WTC11 (cell line): ENCODE results near the gene DNALI1. TPM values are rescaled to one million over a fixed set of nuclear protein-coding genes. Genes with fewer than 3 reads are reported as not detected.
"Not testable (repeated sequence)": the region's sequence is repeated elsewhere in the genome, so short reads cannot be mapped to it uniquely, and the experiment has no call there.

ENCODE experiments used
- ATAC-seq: fragments of 200-7000 bp; cut with Tn5 transposase; 2 replicates; pipeline ENCODE4 v1.10.0; 2021; ENCODE audit warnings: mild to moderate bottlenecking, moderate library complexity
- CTCF ChIA-PET: fragments of 300-600 bp; sonication (Branson Sonifier 250); formaldehyde crosslinking; loops from one replicate; lab custom pipeline; 2021; ENCODE audit warnings: antibody characterized with exemption; lab: Charles Lee
- POLR2A ChIA-PET: fragments of 350-600 bp; sonication (Branson Sonifier 250); formaldehyde crosslinking; loops from one replicate; lab custom pipeline; 2021; ENCODE audit warnings: antibody characterized with exemption; lab: Charles Lee
- DNase-seq: peaks from one replicate; pipeline ENCODE4 v3.0.0; 2021; ENCODE audit warnings: low spot score
- H3K27ac Mint-ChIP-seq: 2 replicates; pipeline ENCODE4 v1.8.0; 2021; ENCODE audit warnings: mixed read lengths
- H3K27me3 Mint-ChIP-seq: 2 replicates; pipeline ENCODE4 v1.8.0; 2021; ENCODE audit warnings: low read depth, mild to moderate bottlenecking, moderate library complexity, mixed read lengths
- H3K36me3 Mint-ChIP-seq: 2 replicates; pipeline ENCODE4 v1.8.0; 2021; ENCODE audit warnings: mixed read lengths
- H3K4me1 Mint-ChIP-seq: 2 replicates; pipeline ENCODE4 v1.8.0; 2022; ENCODE audit warnings: mixed read lengths
- H3K4me3 Mint-ChIP-seq: 2 replicates; pipeline ENCODE4 v1.8.0; 2021; ENCODE audit warnings: mild to moderate bottlenecking, moderate library complexity, mixed read lengths
- H3K9me3 Mint-ChIP-seq: 2 replicates; pipeline ENCODE4 v1.8.0; 2021; ENCODE audit warnings: mixed read lengths
- CREM ChIP-seq: sonication (generic); formaldehyde crosslinking; IDR thresholded peaks from 2 replicates; pipeline ENCODE4 v1.8.1; 2022; ENCODE audit warnings: mild to moderate bottlenecking, missing genetic modification reagents, moderate library complexity
- EMX1 ChIP-seq: fragments of 250-450 bp; sonication (Bioruptor Pico); IDR thresholded peaks from 2 replicates; pipeline ENCODE4 v1.8.0; 2021; ENCODE audit warnings: mild to moderate bottlenecking
- FOXK1 ChIP-seq: sonication (generic); formaldehyde crosslinking; IDR thresholded peaks from 2 replicates; pipeline ENCODE4 v1.8.0; 2022; ENCODE audit warnings: mild to moderate bottlenecking, moderate library complexity, missing genetic modification reagents
- JUN ChIP-seq: sonication (generic); formaldehyde crosslinking; IDR thresholded peaks from 2 replicates; pipeline ENCODE4 v1.8.0; 2023; ENCODE audit warnings: mild to moderate bottlenecking, missing genetic modification reagents
- NFYB ChIP-seq: sonication (generic); formaldehyde crosslinking; conservative IDR thresholded peaks from 2 replicates; pipeline ENCODE4 v1.8.0; 2022; ENCODE audit warnings: low read depth, missing genetic modification reagents
- NR1H2 ChIP-seq: sonication (generic); formaldehyde crosslinking; IDR thresholded peaks from 2 replicates; pipeline ENCODE4 v1.9.0; 2021; ENCODE audit warnings: mild to moderate bottlenecking, moderate library complexity, missing genetic modification reagents
- TCF7 ChIP-seq: sonication (generic); formaldehyde crosslinking; IDR thresholded peaks from 2 replicates; pipeline ENCODE4 v1.8.0; 2022; ENCODE audit warnings: mild to moderate bottlenecking, low read depth, missing genetic modification reagents, moderate library complexity
- ZNF263 ChIP-seq: sonication (generic); formaldehyde crosslinking; IDR thresholded peaks from 2 replicates; pipeline ENCODE4 v1.8.1; 2022; ENCODE audit warnings: low read depth, mild to moderate bottlenecking, moderate library complexity, missing genetic modification reagents
- ZNF317 ChIP-seq: sonication (generic); formaldehyde crosslinking; IDR thresholded peaks from 2 replicates; pipeline ENCODE4 v1.8.1; 2023; ENCODE audit warnings: low read depth, mild to moderate bottlenecking, moderate library complexity, missing genetic modification reagents, borderline replicate concordance
- total RNA-seq: library from RNA; stranded (reverse); gene quantifications from 3 replicates; pipeline ENCODE4 v1.2.3, GENCODE V29; 2021
- TF ChIP-seq, protein P1 (sequence below): sonication (generic); formaldehyde crosslinking; IDR thresholded peaks from 2 replicates; pipeline ENCODE4 v1.8.0; 2023; ENCODE audit warnings: missing genetic modification reagents
- TF ChIP-seq, protein P2 (sequence below): sonication (generic); formaldehyde crosslinking; IDR thresholded peaks from 2 replicates; pipeline ENCODE4 v1.8.1; 2022; ENCODE audit warnings: missing genetic modification reagents, borderline replicate concordance
- TF ChIP-seq, protein P3 (sequence below): sonication (generic); formaldehyde crosslinking; IDR thresholded peaks from 2 replicates; pipeline ENCODE4 v1.8.0; 2022; ENCODE audit warnings: mild to moderate bottlenecking, missing genetic modification reagents
- TF ChIP-seq, protein P4 (sequence below): sonication (generic); formaldehyde crosslinking; IDR thresholded peaks from 2 replicates; pipeline ENCODE4 v1.8.0; 2023; ENCODE audit warnings: mild to moderate bottlenecking, missing genetic modification reagents

The DNALI1 gene
- total RNA-seq, 1 experiment from 2014 or later = 10.5 TPM

DNA sequence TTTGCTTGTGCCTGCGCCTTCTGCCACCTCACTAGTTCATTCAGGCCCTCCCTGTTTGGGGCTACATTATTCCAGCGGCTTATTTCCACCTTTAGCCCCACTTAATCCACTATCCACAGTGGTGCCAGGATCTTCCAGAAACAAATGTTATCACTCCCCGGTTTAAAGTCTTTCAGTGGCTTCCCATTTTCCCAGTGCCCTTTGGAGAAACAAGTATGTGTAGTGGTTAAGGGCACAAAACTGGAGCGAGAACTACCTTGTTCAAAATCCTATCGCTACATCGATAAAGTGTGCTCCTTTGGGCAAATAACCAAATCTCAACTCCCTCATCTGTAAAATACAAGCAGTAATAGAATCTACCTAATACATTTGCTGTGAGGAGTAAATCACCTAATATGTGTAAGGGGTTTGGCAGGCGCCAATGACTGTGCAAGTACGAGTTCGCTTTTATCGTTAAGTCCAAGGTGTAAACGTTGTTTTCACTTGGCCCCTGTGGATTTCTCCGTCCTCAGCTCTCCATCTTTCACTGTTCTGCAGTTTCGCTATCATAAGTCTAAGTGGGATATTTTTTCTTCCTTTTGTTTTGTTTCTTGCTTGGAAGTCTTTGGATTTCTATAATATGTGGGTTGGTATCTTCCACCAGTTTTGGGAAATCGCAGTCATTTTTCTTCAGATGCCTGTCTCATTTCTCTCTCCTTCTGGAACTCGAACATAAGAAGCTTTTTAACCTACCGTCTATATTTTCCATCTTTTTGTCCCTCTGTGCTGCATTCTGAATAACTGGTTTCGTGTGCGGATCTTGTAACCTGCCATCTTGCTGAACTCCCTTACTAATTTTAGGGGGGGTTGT is 41.3 kb upstream of the DNALI1 start:
- Mint-ChIP-seq H3K36me3 (peaks cover 12% of the 10 kb centered on the region), H3K9me3 (peaks cover 11% of the 10 kb centered on the region)
- no peak for ATAC-seq
- POLR2A ChIA-PET = interaction anchor here (0.9 to 1.6 kb wide), 6 partner anchors 28 to 175 kb away, joined by 3 to 7 read pairs (median 4); partner anchors contain the start of genes DNALI1, SNIP1 and ZC3H12A
- TF ChIP-seq EMX1 (CRISPR knock-in tag) = no peak
- TF ChIP-seq, protein P1, sequence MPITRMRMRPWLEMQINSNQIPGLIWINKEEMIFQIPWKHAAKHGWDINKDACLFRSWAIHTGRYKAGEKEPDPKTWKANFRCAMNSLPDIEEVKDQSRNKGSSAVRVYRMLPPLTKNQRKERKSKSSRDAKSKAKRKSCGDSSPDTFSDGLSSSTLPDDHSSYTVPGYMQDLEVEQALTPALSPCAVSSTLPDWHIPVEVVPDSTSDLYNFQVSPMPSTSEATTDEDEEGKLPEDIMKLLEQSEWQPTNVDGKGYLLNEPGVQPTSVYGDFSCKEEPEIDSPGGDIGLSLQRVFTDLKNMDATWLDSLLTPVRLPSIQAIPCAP (CRISPR knock-in tag) = no peak
- no peak for TF ChIP-seq FOXK1 (CRISPR knock-in tag)
- TF ChIP-seq JUN = no peak
- no peak for TF ChIP-seq NR1H2
- TF ChIP-seq, protein P2, sequence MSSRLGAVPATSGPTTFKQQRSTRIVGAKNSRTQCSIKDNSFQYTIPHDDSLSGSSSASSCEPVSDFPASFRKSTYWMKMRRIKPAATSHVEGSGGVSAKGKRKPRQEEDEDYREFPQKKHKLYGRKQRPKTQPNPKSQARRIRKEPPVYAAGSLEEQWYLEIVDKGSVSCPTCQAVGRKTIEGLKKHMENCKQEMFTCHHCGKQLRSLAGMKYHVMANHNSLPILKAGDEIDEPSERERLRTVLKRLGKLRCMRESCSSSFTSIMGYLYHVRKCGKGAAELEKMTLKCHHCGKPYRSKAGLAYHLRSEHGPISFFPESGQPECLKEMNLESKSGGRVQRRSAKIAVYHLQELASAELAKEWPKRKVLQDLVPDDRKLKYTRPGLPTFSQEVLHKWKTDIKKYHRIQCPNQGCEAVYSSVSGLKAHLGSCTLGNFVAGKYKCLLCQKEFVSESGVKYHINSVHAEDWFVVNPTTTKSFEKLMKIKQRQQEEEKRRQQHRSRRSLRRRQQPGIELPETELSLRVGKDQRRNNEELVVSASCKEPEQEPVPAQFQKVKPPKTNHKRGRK (CRISPR knock-in tag) = no peak
- TF ChIP-seq, protein P3, sequence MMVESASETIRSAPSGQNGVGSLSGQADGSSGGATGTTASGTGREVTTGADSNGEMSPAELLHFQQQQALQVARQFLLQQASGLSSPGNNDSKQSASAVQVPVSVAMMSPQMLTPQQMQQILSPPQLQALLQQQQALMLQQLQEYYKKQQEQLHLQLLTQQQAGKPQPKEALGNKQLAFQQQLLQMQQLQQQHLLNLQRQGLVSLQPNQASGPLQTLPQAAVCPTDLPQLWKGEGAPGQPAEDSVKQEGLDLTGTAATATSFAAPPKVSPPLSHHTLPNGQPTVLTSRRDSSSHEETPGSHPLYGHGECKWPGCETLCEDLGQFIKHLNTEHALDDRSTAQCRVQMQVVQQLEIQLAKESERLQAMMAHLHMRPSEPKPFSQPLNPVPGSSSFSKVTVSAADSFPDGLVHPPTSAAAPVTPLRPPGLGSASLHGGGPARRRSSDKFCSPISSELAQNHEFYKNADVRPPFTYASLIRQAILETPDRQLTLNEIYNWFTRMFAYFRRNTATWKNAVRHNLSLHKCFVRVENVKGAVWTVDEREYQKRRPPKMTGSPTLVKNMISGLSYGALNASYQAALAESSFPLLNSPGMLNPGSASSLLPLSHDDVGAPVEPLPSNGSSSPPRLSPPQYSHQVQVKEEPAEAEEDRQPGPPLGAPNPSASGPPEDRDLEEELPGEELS = no peak
- TF ChIP-seq NFYB (CRISPR knock-in tag) = no peak
- TF ChIP-seq TCF7 = no peak
- no peak for TF ChIP-seq CREM
- TF ChIP-seq, all 79 proteins: peak for 0
- CTCF ChIA-PET = interaction anchor here (0.5 to 3.2 kb wide), 29 partner anchors 9 to 1675 kb away, joined by 3 to 53 read pairs (median 5); partner anchors contain the start of genes CDCA8, DNALI1, GNL2 and RSPO1
- Mint-ChIP-seq H3K4me3 (peak overlapping the region; percentile 79), H3K27me3 (0 out of 2 replicates have a peak, but pooled peaks cover 6% of the 10 kb centered on the region), H3K27ac (peak overlapping the region; percentile 97), H3K4me1 (peaks cover 27% of the 10 kb centered on the region)
- no peak for DNase-seq

DNA sequence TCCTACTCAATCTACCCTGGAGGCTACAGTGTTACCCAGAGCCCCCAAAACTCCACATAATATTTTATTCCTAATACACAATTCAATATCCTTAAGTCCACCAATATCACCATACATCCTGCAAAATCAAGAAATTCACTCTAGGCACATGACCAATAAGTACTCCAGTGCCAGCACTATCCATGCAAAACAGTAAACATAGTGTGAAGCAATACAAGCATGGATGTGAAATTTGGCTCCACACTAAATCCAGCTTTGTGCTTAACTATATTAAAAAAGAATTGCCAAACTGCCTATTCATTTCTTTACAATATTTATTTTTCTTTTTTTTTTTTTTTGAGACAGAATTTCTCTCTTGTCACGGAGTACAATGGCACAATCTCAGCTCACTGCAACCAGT is 39.2 kb upstream of the DNALI1 start:
- TF ChIP-seq, protein P4, sequence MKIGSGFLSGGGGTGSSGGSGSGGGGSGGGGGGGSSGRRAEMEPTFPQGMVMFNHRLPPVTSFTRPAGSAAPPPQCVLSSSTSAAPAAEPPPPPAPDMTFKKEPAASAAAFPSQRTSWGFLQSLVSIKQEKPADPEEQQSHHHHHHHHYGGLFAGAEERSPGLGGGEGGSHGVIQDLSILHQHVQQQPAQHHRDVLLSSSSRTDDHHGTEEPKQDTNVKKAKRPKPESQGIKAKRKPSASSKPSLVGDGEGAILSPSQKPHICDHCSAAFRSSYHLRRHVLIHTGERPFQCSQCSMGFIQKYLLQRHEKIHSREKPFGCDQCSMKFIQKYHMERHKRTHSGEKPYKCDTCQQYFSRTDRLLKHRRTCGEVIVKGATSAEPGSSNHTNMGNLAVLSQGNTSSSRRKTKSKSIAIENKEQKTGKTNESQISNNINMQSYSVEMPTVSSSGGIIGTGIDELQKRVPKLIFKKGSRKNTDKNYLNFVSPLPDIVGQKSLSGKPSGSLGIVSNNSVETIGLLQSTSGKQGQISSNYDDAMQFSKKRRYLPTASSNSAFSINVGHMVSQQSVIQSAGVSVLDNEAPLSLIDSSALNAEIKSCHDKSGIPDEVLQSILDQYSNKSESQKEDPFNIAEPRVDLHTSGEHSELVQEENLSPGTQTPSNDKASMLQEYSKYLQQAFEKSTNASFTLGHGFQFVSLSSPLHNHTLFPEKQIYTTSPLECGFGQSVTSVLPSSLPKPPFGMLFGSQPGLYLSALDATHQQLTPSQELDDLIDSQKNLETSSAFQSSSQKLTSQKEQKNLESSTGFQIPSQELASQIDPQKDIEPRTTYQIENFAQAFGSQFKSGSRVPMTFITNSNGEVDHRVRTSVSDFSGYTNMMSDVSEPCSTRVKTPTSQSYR = no peak
- TF ChIP-seq ZNF263 = no peak
- TF ChIP-seq ZNF317 (CRISPR knock-in tag) = no peak
- peaks cover 27% of the 10 kb centered on the region for H3K4me1 Mint-ChIP-seq
- H3K4me3 Mint-ChIP-seq = no peak overlapping the region
- peaks cover 3% of the 10 kb centered on the region; the same call in 1 of the 2 replicates for H3K36me3 Mint-ChIP-seq
- ATAC-seq (no peak), DNase-seq (no peak)
- H3K27ac Mint-ChIP-seq = no peak overlapping the region
- H3K27me3 Mint-ChIP-seq = 0 out of 2 replicates have a peak, but pooled peaks cover 6% of the 10 kb centered on the region
- ChIA-PET CTCF (no interaction called here), POLR2A (no interaction called here)
- peaks cover 11% of the 10 kb centered on the region for H3K9me3 Mint-ChIP-seq

DNA sequence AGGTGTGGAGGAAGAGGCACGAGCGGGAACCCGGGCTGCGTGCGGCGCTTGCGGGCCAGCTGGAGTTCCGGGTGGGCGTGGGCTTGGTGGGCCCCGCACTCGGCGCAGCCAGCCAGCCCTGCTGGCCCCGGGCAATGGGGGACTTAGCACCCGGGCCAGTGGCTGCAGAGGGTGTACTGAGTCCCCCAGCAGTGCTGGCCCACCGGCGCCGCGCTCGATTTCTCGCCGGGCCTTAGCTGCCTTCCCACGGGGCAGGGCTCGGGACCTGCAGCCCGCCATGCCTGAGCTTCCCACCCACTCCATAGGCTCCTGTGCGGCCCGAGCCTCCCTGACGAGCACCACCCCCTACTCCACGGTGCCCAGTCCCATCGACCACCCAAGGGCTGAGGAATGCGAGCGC is 38.5 kb upstream of the DNALI1 start:
- CTCF ChIA-PET, H3K36me3 Mint-ChIP-seq: not testable (repeated sequence)
- H3K4me1 Mint-ChIP-seq = peaks cover 26% of the 10 kb centered on the region

More for the DNA sequence above, 38.5 kb upstream of the DNALI1 start:
- ATAC-seq, DNase-seq, H3K27me3 Mint-ChIP-seq, H3K4me3 Mint-ChIP-seq, POLR2A ChIA-PET, H3K27ac Mint-ChIP-seq: not testable (repeated sequence)
- H3K9me3 Mint-ChIP-seq = peaks cover 15% of the 10 kb centered on the region
